Endometrial microvascular endothelial cells (primary cell): Measurements from ENCODE around the gene TTC34. TPM values are rescaled to one million over a fixed set of nuclear protein-coding genes. Genes with fewer than 3 reads are reported as not detected.

Source experiments
- in situ Hi-C: cut with HindIII; loops from 2 replicates; pipeline ENCODE4 v1.10.0; 2017; ENCODE audit warnings: low sequenced_read_pairs, low pct_unique_long_range_greater_than_20kb; ENCODE audit errors: inconsistent ontology term
- total RNA-seq: library from RNA; depleted of rRNA; stranded (reverse); fragments of >200 nt; gene quantifications from one replicate; pipeline ENCODE4 v1.2.3, GENCODE V29; 2015; ENCODE audit errors: inconsistent ontology term

The TTC34 gene
- total RNA-seq, 1 donor from 2014 or later: not detected

GRCh38 chr1:2591233-2591580, 210.3 kb downstream of the TTC34 start:
- in situ Hi-C loops: no loop called here

GRCh38 chr1:2590233-2591141, 211.0 kb downstream of the TTC34 start:
- in situ Hi-C loops: no loop called here

GRCh38 chr1:2589431-2590232, 211.9 kb downstream of the TTC34 start:
- in situ Hi-C loops: no loop called here

GRCh38 chr1:2588661-2589430, 212.6 kb downstream of the TTC34 start:
- in situ Hi-C loops: no loop called here

- in situ Hi-C loops: no loop called here
Measured at GRCh38 chr1:2587860-2588571, 213.5 kb downstream of the TTC34 start.

- in situ Hi-C loops: no loop called here
Measured at GRCh38 chr1:2587071-2587859, 214.2 kb downstream of the TTC34 start.

- in situ Hi-C loops: no loop called here
Measured at GRCh38 chr1:2586154-2587070, 215.1 kb downstream of the TTC34 start, which contains the start of gene PRXL2B. Gene PRXL2B (plus strand): TSS chr1:2586777. CDS start chr1:2586886, 109 bp downstream.

Other genes with a start within 250 kb of the TTC34 start
- gene TNFRSF14, start 245.3 kb downstream of the TTC34 start, total RNA-seq: 41.4 TPM
- 45.2 TPM for gene PRXL2B, start 214.9 kb downstream of the TTC34 start, total RNA-seq
- gene MMEL1, start 168.7 kb downstream of the TTC34 start, total RNA-seq: 0.28 TPM
- gene ACTRT2, start 219.8 kb upstream of the TTC34 start, total RNA-seq: not detected